Measurements from ENCODE around the gene HTR6.
"Not testable (repeated sequence)": the region's sequence is repeated elsewhere in the genome, so short reads cannot be mapped to it uniquely, and the experiment has no call there.

Gene HTR6

DNA sequence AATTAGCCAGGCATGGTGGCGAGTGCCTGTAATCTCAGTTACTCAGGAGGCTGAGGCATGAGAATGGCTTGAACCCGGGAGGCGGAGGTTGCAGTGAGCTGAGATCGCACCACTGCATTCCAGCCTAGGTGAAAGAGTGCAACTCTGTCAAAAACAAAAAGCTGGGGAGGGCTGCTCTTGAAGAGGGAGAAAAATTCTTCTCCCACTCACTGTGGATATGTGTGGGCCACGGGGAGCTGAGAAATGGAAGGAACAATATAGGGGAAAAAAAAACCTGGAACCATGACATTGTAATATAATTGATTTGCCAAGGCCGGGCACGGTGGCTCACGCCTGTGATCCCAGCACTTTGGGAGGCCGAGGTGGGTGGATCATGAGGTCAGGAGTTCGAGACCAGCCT is 27.9 kb upstream of the HTR6 start:
- H3K4me1 ChIP-seq (ENCODE audit: control extremely low read depth in 1 of 4, control insufficient read depth in 4 of 4, insufficient read depth in 4 of 4, low read length in 3 of 4); H3K4me3 ChIP-seq (ENCODE audit: control insufficient read depth in 1 of 7, extremely low read depth in 1 of 7, insufficient read depth in 4 of 7, low read depth in 2 of 7, low read length in 6 of 7); H3K27ac ChIP-seq (ENCODE audit: insufficient read depth in 1 of 2, low read depth in 1 of 2, low read length in 2 of 2, poor library complexity in 1 of 2, severe bottlenecking in 2 of 2); H3K36me3 ChIP-seq (ENCODE audit: control insufficient read depth in 4 of 4, insufficient read depth in 4 of 4, low read length in 3 of 4); H3K9me3 ChIP-seq (ENCODE audit: control extremely low read depth in 1 of 5, control insufficient read depth in 4 of 5, insufficient read depth in 2 of 5, low read depth in 1 of 5, low read length in 4 of 5); CTCF ChIA-PET; H3K27me3 ChIP-seq (replicated peaks in 2 of 5; ENCODE audit: control insufficient read depth in 4 of 5, insufficient read depth in 5 of 5, low read length in 4 of 5); DNase-seq; POLR2A ChIA-PET: not testable (repeated sequence)
- 94% methylated on average over 4 of the region's 10 CpGs for WGBS (ENCODE audit: insufficient coverage)

DNA sequence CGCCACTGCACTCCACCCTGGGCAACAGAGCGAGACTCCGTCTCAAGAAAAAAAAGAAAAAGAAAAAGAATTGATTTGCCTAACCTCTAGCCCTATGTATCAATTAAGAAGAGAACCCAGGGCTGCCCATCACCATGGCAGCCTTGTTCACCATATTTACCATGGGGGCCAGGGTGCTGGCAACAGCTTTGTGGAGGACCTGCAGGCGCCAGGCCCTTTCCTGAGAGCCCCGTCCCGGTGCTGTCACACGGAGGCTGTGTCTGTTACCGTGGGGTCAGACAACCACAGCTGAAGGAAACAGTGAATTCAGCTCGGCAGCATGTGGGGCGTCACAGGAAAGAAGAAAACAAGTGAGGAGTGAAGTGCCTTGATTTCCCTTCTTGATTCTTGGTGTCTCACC is 27.1 kb upstream of the HTR6 start:
- no peaks in the 10 kb centered on the region for H3K9me3 ChIP-seq (ENCODE audit: control extremely low read depth in 1 of 5, control insufficient read depth in 4 of 5, insufficient read depth in 2 of 5, low read depth in 1 of 5, low read length in 4 of 5)
- no peaks in the 10 kb centered on the region for H3K36me3 ChIP-seq (ENCODE audit: control insufficient read depth in 4 of 4, insufficient read depth in 4 of 4, low read length in 3 of 4)
- H3K27ac ChIP-seq (ENCODE audit: insufficient read depth in 1 of 2, low read depth in 1 of 2, low read length in 2 of 2, poor library complexity in 1 of 2, severe bottlenecking in 2 of 2): no peak overlapping the region
- POLR2A ChIA-PET: no interaction called here
- no peak for DNase-seq
- WGBS (ENCODE audit: insufficient coverage): 81% methylated on average over 7 of the region's 10 CpGs
- peaks cover 0 to 6% (median 2%) of the 10 kb centered on the region in 4 experiments for H3K4me1 ChIP-seq (ENCODE audit: control extremely low read depth in 1 of 4, control insufficient read depth in 4 of 4, insufficient read depth in 4 of 4, low read length in 3 of 4)
- no peaks in the 10 kb centered on the region for H3K27me3 ChIP-seq (replicated peaks in 2 of 5; ENCODE audit: control insufficient read depth in 4 of 5, insufficient read depth in 5 of 5, low read length in 4 of 5)
- no peak overlapping the region for H3K4me3 ChIP-seq (ENCODE audit: control insufficient read depth in 1 of 7, extremely low read depth in 1 of 7, insufficient read depth in 4 of 7, low read depth in 2 of 7, low read length in 6 of 7)
- CTCF ChIA-PET: interaction anchor here (1.2 to 2.3 kb wide), 2 partner anchors 32 to 281 kb away, joined by 3 to 6 read pairs; no protein-coding TSS in a partner anchor

DNA sequence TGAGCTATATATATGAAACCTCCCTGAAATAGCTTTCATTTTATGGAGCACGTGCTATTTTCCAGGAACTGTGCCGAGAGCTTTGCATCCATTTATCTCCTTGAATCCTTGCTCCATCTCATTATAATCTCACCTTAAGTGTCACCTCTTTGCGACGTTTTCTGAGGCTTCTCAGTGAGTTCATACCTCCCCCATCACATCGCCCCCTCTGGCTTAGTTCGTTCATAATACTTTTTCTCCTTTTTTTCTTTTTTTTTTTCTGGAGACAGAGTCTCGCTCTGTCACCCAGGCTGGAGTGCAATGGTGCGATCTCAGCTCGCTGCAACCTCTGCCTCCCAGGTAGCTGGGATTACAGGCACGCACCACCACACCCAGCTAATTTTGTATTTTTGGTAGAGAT is 25.4 kb upstream of the HTR6 start:
- not testable (repeated sequence) for H3K9me3 ChIP-seq (ENCODE audit: control extremely low read depth in 1 of 5, control insufficient read depth in 4 of 5, insufficient read depth in 2 of 5, low read depth in 1 of 5, low read length in 4 of 5); H3K4me3 ChIP-seq (ENCODE audit: control insufficient read depth in 1 of 7, extremely low read depth in 1 of 7, insufficient read depth in 4 of 7, low read depth in 2 of 7, low read length in 6 of 7); DNase-seq; H3K36me3 ChIP-seq (ENCODE audit: control insufficient read depth in 4 of 4, insufficient read depth in 4 of 4, low read length in 3 of 4); H3K27ac ChIP-seq (ENCODE audit: insufficient read depth in 1 of 2, low read depth in 1 of 2, low read length in 2 of 2, poor library complexity in 1 of 2, severe bottlenecking in 2 of 2)
- CTCF ChIA-PET: interaction anchor here (1.6 to 4.9 kb wide), 3 partner anchors 9 to 34 kb away, joined by 4 to 29 read pairs (median 6); no protein-coding TSS in a partner anchor
- POLR2A ChIA-PET: interaction anchor here (0.7 kb wide), 1 partner anchor 33 kb away, joined by 3 read pairs; no protein-coding TSS in a partner anchor
- Histone ChIP-seq H3K4me1 (ENCODE audit: control extremely low read depth in 1 of 4, control insufficient read depth in 4 of 4, insufficient read depth in 4 of 4, low read length in 3 of 4) (peaks cover 0 to 15% (median 10%) of the 10 kb centered on the region in 4 experiments), H3K27me3 (replicated peaks in 2 of 5; ENCODE audit: control insufficient read depth in 4 of 5, insufficient read depth in 5 of 5, low read length in 4 of 5) (peaks cover 0 to 12% (median 0%) of the 10 kb centered on the region in 5 experiments)
- 57% methylated on average over 6 of the region's 10 CpGs for WGBS (ENCODE audit: insufficient coverage)

DNA sequence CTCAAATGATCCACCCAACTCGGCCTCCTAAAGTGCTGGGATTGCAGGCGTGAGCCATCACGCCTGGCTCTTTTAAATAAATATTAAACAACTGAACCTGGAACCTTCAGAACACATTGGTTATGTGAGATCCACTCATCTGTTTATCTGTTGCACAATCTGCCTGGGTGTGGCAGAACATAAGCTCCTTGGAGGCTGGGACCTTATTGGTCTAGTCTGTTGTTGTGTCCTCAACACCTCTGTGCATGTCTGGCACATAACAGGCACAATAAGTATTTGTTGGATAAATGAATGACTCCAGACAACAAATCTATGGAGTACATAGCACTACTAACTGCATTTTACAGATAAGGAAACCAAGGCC is 24.7 kb upstream of the HTR6 start:
- CTCF ChIA-PET: interaction anchor here (0.9 to 4.9 kb wide), 4 partner anchors 8 to 37 kb away, joined by 4 to 29 read pairs (median 5); no protein-coding TSS in a partner anchor

DNA sequence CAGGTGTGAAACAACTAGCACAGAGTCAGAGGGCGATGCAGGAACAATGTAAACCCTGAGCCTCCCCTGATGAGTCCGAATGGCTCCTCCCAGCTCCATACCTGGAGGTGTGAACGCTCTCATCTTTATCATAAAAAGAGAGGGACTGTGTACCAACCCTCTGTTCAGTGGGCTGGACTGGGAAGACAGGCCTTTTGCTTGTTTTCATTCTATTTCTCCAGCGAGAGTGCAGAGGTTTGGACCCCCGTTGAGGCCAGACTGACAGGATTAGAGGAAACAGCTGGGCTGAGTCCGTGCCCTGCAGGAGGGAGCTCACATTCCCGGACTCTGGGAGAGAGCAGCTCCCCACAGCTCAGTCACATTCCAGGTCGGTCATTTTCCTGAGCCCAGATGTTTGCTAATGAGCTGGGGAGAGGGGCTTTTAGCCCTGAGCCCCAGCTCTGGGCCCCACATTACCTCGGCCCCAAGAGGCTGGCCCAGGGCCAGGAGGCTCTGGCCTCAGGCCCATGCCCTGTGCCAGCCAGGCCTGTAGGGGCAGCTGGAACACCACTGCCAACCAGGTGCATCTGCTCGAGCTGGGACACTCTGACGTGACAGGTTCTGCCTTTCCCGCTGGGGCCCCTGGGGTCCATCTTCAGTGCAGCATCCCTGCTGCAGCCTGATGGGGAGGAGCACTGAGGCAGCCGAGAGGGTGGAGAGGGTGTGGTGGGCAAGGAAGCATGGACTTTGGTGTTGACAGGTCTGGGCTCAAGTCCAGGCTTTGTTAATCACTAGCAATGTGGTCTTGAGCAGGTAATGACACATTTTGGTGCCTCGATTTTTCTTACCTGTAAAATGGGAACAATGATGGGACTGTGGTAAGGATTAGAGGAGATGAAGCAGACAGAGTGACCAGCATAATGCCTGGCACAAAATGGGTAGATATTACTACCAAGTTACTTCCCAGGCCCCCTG is 24.0 kb upstream of the HTR6 start:
- no peaks in the 10 kb centered on the region for H3K36me3 ChIP-seq (ENCODE audit: control insufficient read depth in 4 of 4, insufficient read depth in 4 of 4, low read length in 3 of 4)
- no peak overlapping the region for H3K4me3 ChIP-seq (ENCODE audit: control insufficient read depth in 1 of 7, extremely low read depth in 1 of 7, insufficient read depth in 4 of 7, low read depth in 2 of 7, low read length in 6 of 7)
- peaks cover 0 to 21% (median 20%) of the 10 kb centered on the region in 4 experiments for H3K4me1 ChIP-seq (ENCODE audit: control extremely low read depth in 1 of 4, control insufficient read depth in 4 of 4, insufficient read depth in 4 of 4, low read length in 3 of 4)
- no peaks in the 10 kb centered on the region for H3K9me3 ChIP-seq (ENCODE audit: control extremely low read depth in 1 of 5, control insufficient read depth in 4 of 5, insufficient read depth in 2 of 5, low read depth in 1 of 5, low read length in 4 of 5)
- H3K27me3 ChIP-seq (replicated peaks in 2 of 5; ENCODE audit: control insufficient read depth in 4 of 5, insufficient read depth in 5 of 5, low read length in 4 of 5): peaks cover 0 to 12% (median 0%) of the 10 kb centered on the region in 5 experiments
- WGBS (ENCODE audit: insufficient coverage): 51% methylated on average over 11 of the region's 14 CpGs
- H3K27ac ChIP-seq (ENCODE audit: insufficient read depth in 1 of 2, low read depth in 1 of 2, low read length in 2 of 2, poor library complexity in 1 of 2, severe bottlenecking in 2 of 2): no peak overlapping the region
- no peak for DNase-seq
- POLR2A ChIA-PET: interaction anchor here (7.3 kb wide), 1 partner anchor 44 kb away, joined by 48 read pairs; a partner anchor contains a TSS
- CTCF ChIA-PET: interaction anchor here (0.9 to 4.9 kb wide), 5 partner anchors 11 to 153 kb away, joined by 5 to 29 read pairs (median 8); no protein-coding TSS in a partner anchor

More for the DNA sequence above, 24.7 kb upstream of the HTR6 start:
- Histone ChIP-seq H3K36me3 (ENCODE audit: control insufficient read depth in 4 of 4, insufficient read depth in 4 of 4, low read length in 3 of 4) (no peaks in the 10 kb centered on the region), H3K4me3 (ENCODE audit: control insufficient read depth in 1 of 7, extremely low read depth in 1 of 7, insufficient read depth in 4 of 7, low read depth in 2 of 7, low read length in 6 of 7) (no peak overlapping the region), H3K27ac (ENCODE audit: insufficient read depth in 1 of 2, low read depth in 1 of 2, low read length in 2 of 2, poor library complexity in 1 of 2, severe bottlenecking in 2 of 2) (no peak overlapping the region), H3K9me3 (ENCODE audit: control extremely low read depth in 1 of 5, control insufficient read depth in 4 of 5, insufficient read depth in 2 of 5, low read depth in 1 of 5, low read length in 4 of 5) (no peaks in the 10 kb centered on the region), H3K27me3 (replicated peaks in 2 of 5; ENCODE audit: control insufficient read depth in 4 of 5, insufficient read depth in 5 of 5, low read length in 4 of 5) (peaks cover 0 to 12% (median 0%) of the 10 kb centered on the region in 5 experiments), H3K4me1 (ENCODE audit: control extremely low read depth in 1 of 4, control insufficient read depth in 4 of 4, insufficient read depth in 4 of 4, low read length in 3 of 4) (peaks cover 0 to 15% (median 13%) of the 10 kb centered on the region in 4 experiments)
- WGBS (ENCODE audit: insufficient coverage): 100% methylated on average over 1 of the region's 3 CpGs
- no peak for DNase-seq
- POLR2A ChIA-PET: no interaction called here

DNA sequence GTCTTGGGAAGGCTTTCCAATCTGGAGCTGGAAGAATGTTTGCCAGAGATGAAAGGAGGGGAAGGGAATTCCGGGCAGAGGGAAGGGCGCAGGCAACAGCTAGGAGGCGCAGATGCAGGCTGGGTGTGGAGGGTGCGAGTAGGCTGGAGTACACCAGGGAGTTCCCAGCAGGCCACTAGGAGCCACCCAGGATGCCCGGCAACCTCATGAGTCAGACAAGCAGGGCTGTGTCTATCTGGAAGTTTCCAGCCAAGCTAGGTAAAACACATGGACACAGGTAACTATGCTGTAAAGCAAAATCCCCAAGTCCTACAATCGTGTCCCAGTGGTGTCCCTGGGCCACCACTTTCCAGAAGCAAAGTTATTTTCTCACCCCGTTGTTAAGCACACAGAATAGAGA is 21.6 kb upstream of the HTR6 start:
- Histone ChIP-seq H3K9me3 (ENCODE audit: control extremely low read depth in 1 of 5, control insufficient read depth in 4 of 5, insufficient read depth in 2 of 5, low read depth in 1 of 5, low read length in 4 of 5) (no peaks in the 10 kb centered on the region), H3K27ac (ENCODE audit: insufficient read depth in 1 of 2, low read depth in 1 of 2, low read length in 2 of 2, poor library complexity in 1 of 2, severe bottlenecking in 2 of 2) (no peak overlapping the region), H3K27me3 (replicated peaks in 2 of 5; ENCODE audit: control insufficient read depth in 4 of 5, insufficient read depth in 5 of 5, low read length in 4 of 5) (peaks cover 0 to 12% (median 0%) of the 10 kb centered on the region in 5 experiments), H3K4me3 (ENCODE audit: control insufficient read depth in 1 of 7, extremely low read depth in 1 of 7, insufficient read depth in 4 of 7, low read depth in 2 of 7, low read length in 6 of 7) (peak overlapping the region in 5 of 7 experiments; percentile 60 to 89 (median 76)), H3K36me3 (ENCODE audit: control insufficient read depth in 4 of 4, insufficient read depth in 4 of 4, low read length in 3 of 4) (no peaks in the 10 kb centered on the region), H3K4me1 (ENCODE audit: control extremely low read depth in 1 of 4, control insufficient read depth in 4 of 4, insufficient read depth in 4 of 4, low read length in 3 of 4) (peaks cover 0 to 46% (median 42%) of the 10 kb centered on the region in 4 experiments)
- ChIA-PET POLR2A (interaction anchor here (1.5 to 7.3 kb wide), 2 partner anchors 14 to 46 kb away, joined by 3 to 48 read pairs; a partner anchor contains a TSS), CTCF (interaction anchor here (0.9 to 1.5 kb wide), 3 partner anchors 29 to 61 kb away, joined by 3 to 4 read pairs (median 4); no protein-coding TSS in a partner anchor)
- 84% methylated on average over 6 of the region's 7 CpGs for WGBS (ENCODE audit: insufficient coverage)
- DNase-seq: no peak

Data from common myeloid progenitor, CD34-positive (primary cell).